ENCODE measurements around the gene SAMD14.

DNA sequence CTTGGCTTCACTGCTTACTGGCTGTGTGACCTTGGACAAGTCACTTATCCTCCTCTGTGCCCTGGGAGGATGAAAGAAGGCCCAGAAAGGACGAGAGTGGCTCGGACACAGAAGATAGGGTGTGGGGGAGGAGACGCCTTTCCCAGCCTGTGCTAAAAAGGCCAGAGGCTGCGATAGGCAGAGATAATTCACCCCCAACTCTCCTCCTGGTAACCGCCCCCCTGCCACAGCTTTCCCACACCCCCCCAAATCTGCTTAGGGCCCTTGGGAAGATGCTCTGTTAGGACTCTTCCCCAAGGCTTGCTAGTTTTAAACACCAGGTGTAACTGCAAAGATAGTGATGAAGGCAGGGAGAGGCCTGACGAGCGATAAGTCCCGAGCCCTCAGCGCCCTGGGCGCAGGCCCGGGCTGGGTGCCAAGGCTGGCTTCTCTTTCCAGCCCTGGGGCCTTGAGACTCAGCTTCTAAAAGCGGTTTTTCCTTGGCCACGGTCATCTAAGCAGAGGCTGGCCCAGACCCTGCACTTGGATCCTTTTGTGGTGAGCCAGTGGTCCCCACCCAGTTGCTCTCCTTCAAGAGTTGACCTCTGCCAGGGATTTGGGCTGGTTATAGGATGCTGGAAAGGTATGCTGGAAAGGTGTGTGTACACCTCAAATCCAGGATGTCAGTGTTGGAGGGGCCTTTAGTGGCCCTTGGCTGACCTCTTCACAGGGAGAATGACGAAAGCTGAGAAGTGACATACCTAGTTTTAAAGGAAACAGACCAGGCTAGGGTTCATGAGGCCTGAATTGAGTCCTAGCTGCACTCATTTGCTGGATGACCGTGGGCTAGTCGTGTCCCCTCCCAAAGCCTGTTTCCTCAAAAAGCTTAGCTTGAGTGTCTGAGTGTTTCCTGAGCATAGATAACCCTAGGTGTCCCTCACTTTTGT, 24.0 kb upstream of the SAMD14 start:
- TF ChIP-seq, protein P1, sequence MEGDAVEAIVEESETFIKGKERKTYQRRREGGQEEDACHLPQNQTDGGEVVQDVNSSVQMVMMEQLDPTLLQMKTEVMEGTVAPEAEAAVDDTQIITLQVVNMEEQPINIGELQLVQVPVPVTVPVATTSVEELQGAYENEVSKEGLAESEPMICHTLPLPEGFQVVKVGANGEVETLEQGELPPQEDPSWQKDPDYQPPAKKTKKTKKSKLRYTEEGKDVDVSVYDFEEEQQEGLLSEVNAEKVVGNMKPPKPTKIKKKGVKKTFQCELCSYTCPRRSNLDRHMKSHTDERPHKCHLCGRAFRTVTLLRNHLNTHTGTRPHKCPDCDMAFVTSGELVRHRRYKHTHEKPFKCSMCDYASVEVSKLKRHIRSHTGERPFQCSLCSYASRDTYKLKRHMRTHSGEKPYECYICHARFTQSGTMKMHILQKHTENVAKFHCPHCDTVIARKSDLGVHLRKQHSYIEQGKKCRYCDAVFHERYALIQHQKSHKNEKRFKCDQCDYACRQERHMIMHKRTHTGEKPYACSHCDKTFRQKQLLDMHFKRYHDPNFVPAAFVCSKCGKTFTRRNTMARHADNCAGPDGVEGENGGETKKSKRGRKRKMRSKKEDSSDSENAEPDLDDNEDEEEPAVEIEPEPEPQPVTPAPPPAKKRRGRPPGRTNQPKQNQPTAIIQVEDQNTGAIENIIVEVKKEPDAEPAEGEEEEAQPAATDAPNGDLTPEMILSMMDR (IDR thresholded peaks at IDR 0.05): no peak
- no peak for TF ChIP-seq POLR2A (IDR thresholded peaks at IDR 0.05)

Measured in lower leg skin (tissue), 3 donors.